Retinal pigment epithelial cell (primary cell): ENCODE measurements around the gene GATAD2A.

Source experiments
- DNase-seq: peaks from one replicate; pipeline ENCODE4 v3.0.0-alpha.2; 2010; ENCODE audit warnings: low read depth
- H3K4me3 ChIP-seq: 2 replicates; pipeline ENCODE4 v1.5.1; 2011; ENCODE audit warnings: mild to moderate bottlenecking, low read length, control low read depth, moderate library complexity
- TF ChIP-seq, protein P1 (sequence below): conservative IDR thresholded peaks from 2 replicates; pipeline ENCODE4 v1.5.1; 2011; ENCODE audit warnings: low read depth, low read length, control low read depth, inconsistent platforms

GATAD2A gene

DNA sequence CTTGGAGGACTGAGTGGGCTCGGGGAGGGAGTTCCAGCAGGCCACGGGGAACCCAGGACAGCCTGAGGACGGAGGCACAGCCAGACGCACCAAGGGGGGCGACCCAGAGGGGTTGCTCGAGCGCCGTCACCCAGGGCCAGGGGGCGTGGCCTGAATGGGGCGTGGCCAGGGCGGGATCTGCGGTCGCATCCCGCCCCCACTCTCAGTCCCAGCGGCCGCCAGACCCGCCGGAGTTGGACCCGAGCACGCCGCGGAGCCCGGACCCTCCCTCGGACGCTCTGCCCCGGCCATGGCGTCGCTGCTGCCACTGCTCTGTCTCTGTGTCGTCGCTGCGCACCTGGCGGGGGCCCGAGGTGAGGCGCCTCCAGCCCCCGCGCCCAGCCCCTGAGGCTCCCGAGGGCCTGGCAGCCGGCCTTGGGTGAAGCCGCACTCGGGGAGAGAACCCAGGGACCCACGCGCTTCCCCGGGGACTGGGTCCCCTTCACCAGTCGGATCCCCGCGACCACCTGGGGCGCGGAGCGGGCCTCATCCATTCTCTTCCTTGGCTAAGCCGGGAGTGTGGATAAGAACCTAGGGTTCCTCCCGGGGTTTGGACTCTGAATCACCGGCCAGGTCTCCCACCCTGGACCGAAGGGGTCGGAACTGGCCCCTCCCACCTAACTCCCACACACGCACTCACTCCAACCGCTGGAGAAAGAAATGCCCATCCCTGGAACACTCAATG is 132.7 kb downstream of the GATAD2A start, which contains the start of gene CILP2:
TSS of gene CILP2 (plus strand) at position 205 of the 724 bp plus-strand sequence. CDS start at position 290, 85 bp downstream.
- DNase-seq: no peak
- TF ChIP-seq, protein P1, sequence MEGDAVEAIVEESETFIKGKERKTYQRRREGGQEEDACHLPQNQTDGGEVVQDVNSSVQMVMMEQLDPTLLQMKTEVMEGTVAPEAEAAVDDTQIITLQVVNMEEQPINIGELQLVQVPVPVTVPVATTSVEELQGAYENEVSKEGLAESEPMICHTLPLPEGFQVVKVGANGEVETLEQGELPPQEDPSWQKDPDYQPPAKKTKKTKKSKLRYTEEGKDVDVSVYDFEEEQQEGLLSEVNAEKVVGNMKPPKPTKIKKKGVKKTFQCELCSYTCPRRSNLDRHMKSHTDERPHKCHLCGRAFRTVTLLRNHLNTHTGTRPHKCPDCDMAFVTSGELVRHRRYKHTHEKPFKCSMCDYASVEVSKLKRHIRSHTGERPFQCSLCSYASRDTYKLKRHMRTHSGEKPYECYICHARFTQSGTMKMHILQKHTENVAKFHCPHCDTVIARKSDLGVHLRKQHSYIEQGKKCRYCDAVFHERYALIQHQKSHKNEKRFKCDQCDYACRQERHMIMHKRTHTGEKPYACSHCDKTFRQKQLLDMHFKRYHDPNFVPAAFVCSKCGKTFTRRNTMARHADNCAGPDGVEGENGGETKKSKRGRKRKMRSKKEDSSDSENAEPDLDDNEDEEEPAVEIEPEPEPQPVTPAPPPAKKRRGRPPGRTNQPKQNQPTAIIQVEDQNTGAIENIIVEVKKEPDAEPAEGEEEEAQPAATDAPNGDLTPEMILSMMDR: no peak
- H3K4me3 ChIP-seq: no peak within 1 kb of the TSS

DNA sequence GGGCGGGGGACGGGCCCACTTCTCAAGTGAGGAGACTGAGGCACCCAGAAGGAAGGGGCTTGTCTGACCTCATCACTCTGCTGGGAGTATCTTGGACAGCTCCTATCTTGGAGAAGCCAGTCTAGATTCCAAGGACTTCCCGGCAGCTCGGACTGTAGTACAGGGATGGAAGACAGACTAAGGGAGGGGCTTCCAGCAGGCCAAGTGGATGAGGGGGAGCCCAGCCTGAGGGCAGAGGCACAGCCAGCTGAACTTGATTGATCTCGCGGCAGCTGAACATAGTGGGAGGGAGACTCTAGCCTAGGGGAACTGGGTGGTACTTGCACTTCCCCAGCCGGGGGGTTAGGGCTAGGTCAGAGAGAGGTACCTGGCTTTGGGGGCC is 133.3 kb downstream of the GATAD2A start:
- H3K4me3 ChIP-seq: no peak overlapping the region
- TF ChIP-seq, protein P1: no peak
- no peak for DNase-seq

DNA sequence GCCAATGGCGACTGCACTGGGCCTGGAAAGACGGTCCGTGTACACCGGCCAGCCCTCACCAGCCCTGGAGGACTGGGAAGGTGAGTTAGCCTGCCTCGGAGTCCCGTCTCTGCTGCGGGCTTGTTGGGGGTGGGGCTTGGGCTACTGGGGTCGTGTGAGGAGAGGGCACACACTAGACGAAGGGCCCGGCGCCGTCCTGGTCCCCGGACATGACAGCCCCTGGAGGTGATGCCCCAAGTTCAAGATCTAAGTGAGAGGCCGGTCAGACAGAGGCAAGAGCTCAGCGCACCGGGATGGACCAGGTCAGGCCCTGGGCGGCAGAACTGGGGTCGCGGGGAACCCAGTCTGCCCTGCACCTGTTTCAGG is 134.2 kb downstream of the GATAD2A start:
- TF ChIP-seq, protein P1: no peak
- H3K4me3 ChIP-seq: no peak overlapping the region
- no peak for DNase-seq

DNA sequence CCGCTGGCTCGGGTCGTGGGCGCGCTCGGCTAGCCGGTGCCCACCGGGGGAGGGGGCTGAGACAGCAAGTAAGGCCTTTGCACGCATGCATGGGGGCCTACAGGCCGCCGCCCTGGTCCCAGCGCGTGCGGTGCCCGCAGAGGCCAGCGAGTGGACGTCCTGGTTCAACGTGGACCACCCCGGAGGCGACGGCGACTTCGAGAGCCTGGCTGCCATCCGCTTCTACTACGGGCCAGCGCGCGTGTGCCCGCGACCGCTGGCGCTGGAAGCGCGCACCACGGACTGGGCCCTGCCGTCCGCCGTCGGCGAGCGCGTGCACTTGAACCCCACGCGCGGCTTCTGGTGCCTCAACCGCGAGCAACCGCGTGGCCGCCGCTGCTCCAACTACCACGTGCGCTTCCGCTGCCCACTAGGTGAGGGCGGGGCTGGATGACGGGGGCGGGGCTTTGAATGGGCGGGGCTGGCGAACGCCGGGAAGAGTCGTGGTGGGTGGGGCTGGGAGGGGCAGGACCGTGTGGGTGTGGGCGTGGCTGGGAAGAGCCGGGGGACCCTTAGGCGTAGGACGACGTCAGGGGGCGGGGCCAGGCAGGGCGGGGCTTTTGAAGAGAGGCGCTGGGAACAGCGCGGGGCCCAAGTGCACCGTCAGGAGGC is 134.7 kb downstream of the GATAD2A start:
- TF ChIP-seq, protein P1: no peak
- DNase-seq: no peak
- H3K4me3 ChIP-seq: peak overlapping the region; percentile 23

DNA sequence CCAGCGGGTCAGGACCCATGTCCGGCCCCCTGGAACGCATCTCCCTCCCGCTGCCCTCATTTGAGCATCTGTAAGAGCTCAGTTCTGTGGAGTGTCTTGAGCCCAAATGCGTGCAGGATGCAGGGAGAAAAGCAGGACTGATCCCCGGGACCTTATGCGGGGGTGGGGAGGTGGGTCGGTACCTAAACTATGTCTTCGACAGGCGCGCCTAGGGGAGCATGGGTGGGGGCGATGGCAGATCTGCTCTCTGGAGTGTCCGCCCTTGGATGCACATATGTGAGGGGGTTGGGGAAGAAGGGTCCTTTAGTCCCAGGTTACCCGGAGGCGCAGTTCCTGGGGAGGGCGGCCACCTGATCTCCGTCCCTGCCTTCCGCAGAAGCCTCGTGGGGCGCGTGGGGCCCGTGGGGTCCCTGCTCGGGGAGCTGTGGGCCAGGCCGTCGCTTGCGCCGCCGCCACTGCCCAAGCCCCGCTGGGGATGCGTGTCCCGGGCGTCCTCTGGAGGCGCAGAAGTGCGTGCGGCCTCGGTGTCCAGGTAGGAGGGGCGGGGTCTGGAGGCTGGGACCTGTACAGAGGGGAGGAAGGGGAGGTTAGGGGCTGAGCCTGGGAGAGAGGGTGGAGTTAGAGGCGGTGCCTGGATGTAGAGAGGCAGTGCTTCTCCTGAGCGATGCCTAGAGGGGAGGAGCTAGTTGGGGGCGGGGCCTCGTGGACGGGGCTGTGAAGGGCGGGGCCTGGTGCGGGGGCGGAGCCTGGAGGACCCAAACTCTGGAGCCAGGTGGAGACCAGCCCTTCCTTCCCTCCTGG is 135.4 kb downstream of the GATAD2A start:
- peak overlapping the region; percentile 23 for H3K4me3 ChIP-seq
- DNase-seq: no peak
- TF ChIP-seq, protein P1: no peak

DNA sequence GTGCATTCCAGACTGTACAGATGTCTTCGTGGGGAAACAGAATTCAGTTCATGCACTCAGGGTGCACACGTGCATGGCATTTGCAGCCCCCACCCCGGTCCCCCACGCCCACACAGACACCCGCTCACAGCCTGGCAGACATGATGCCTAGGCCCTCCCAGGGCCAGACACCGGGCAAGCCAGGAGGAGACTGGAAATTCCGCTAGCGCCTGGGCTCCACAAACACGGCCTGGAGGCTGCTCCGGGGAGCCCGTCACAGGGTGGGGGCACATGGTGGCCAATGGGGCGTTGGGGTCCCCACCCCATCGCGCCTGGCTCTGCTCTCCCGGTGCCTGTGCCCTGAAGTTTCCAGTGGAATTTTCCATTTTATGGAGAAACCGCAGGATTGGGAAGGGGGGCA is 136.1 kb downstream of the GATAD2A start:
- DNase-seq: no peak

More for the DNA sequence above, 136.1 kb downstream of the GATAD2A start:
- TF ChIP-seq, protein P1: no peak
- H3K4me3 ChIP-seq: no peak overlapping the region
